Immature natural killer cell (primary cell): ENCODE results near the gene WASF2. TPM values are rescaled to one million over a fixed set of nuclear protein-coding genes. Genes with fewer than 3 reads are reported as not detected.
"Not testable (repeated sequence)": the region's sequence is repeated elsewhere in the genome, so short reads cannot be mapped to it uniquely, and the experiment has no call there.

ENCODE experiments used
- DNase-seq, 3 donors: peaks; one replicate each; pipeline ENCODE4 v3.0.0; 2022; ENCODE audit warnings: mixed read lengths in 1 of 3
- H3K27ac Mint-ChIP-seq, 6 donors: one replicate each; pipeline ENCODE4 v1.8.0; 2020; ENCODE audit warnings: mixed read lengths in 6 of 6, mild to moderate bottlenecking in 5 of 6, inconsistent platforms in 4 of 6, moderate library complexity in 3 of 6
- H3K27me3 Mint-ChIP-seq, 3 donors: one replicate each; pipeline ENCODE4 v1.8.0; 2020 to 2021; ENCODE audit warnings: low read depth in 3 of 3, mild to moderate bottlenecking in 3 of 3, mixed read lengths in 3 of 3, moderate library complexity in 3 of 3, inconsistent platforms in 1 of 3
- H3K36me3 Mint-ChIP-seq, 3 donors: one replicate each; pipeline ENCODE4 v1.8.0; 2020; ENCODE audit warnings: mixed read lengths in 3 of 3, inconsistent platforms in 2 of 3, mild to moderate bottlenecking in 2 of 3
- H3K4me1 Mint-ChIP-seq, 2 donors: one replicate each; pipeline ENCODE4 v1.8.0; 2020; ENCODE audit warnings: inconsistent platforms in 2 of 2, mild to moderate bottlenecking in 2 of 2, mixed read lengths in 2 of 2, moderate library complexity in 1 of 2
- H3K4me3 Mint-ChIP-seq, 5 donors: one replicate each; pipeline ENCODE4 v1.8.0; 2020; ENCODE audit warnings: mild to moderate bottlenecking in 5 of 5, mixed read lengths in 5 of 5, inconsistent platforms in 3 of 5, moderate library complexity in 3 of 5
- H3K9me3 Mint-ChIP-seq, 6 donors: one replicate each; pipeline ENCODE4 v1.8.0; 2020; ENCODE audit warnings: mild to moderate bottlenecking in 6 of 6, mixed read lengths in 6 of 6, inconsistent platforms in 4 of 6, moderate library complexity in 3 of 6
- polyA plus RNA-seq, 3 donors: library from polyadenylated mRNA; unstranded; fragments of 300-500 nt; fragmentation: Illumina TruSeq; gene quantifications; one replicate each; pipeline ENCODE4 v1.2.3, GENCODE V29; 2021

Gene WASF2
- polyA plus RNA-seq, 3 donors from 2014 or later, result 36.6 to 90.0 (median 39.5) TPM

GRCh38 chr1:27397749-27398148, 92.2 kb downstream of the WASF2 start:
- Mint-ChIP-seq H3K9me3 (no peaks in the 10 kb centered on the region), H3K27ac (peak overlapping the region in 2 of 6 donors; percentile 7 to 40), H3K4me1 (peaks cover 21 to 22% of the 10 kb centered on the region in 2 donors), H3K4me3 (no peak overlapping the region), H3K36me3 (no peaks in the 10 kb centered on the region), H3K27me3 (peaks cover 2 to 22% (median 8%) of the 10 kb centered on the region in 3 donors)
- DNase-seq, result no peak

- no peaks in the 10 kb centered on the region for H3K9me3 Mint-ChIP-seq
- no peak for DNase-seq
- H3K36me3 Mint-ChIP-seq, result no peaks in the 10 kb centered on the region
- peaks cover 2 to 24% (median 9%) of the 10 kb centered on the region in 3 donors for H3K27me3 Mint-ChIP-seq
- H3K4me3 Mint-ChIP-seq, result no peak overlapping the region
- peaks cover 17 to 18% of the 10 kb centered on the region in 2 donors for H3K4me1 Mint-ChIP-seq
- no peak overlapping the region for H3K27ac Mint-ChIP-seq
Observed at GRCh38 chr1:27397110-27397509, 92.9 kb downstream of the WASF2 start.

- DNase-seq, result peak; percentile 76 to 80 (median 78)
- Mint-ChIP-seq H3K36me3 (no peaks in the 10 kb centered on the region), H3K27me3 (peaks cover 4 to 35% (median 13%) of the 10 kb centered on the region in 3 donors), H3K9me3 (no peaks in the 10 kb centered on the region), H3K27ac (no peak overlapping the region), H3K4me3 (no peak overlapping the region), H3K4me1 (peaks cover 12 to 16% of the 10 kb centered on the region in 2 donors)
Observed at GRCh38 chr1:27395441-27396195, 94.3 kb downstream of the WASF2 start.

GRCh38 chr1:27394925-27395324, 95.0 kb downstream of the WASF2 start:
- no peak for DNase-seq
- Mint-ChIP-seq H3K36me3 (no peaks in the 10 kb centered on the region), H3K27ac (peak overlapping the region in 2 of 6 donors; percentile 34 to 46), H3K9me3 (no peaks in the 10 kb centered on the region), H3K27me3 (peaks cover 6 to 34% (median 13%) of the 10 kb centered on the region in 3 donors), H3K4me3 (peak overlapping the region in 1 of 5 donors; percentile 2), H3K4me1 (peaks cover 9 to 15% of the 10 kb centered on the region in 2 donors)

- Mint-ChIP-seq H3K27me3 (peaks cover 6 to 32% (median 16%) of the 10 kb centered on the region in 3 donors), H3K36me3 (no peaks in the 10 kb centered on the region), H3K4me3 (peak overlapping the region in 4 of 5 donors; percentile 11 to 59 (median 30)), H3K4me1 (peaks cover 9 to 15% of the 10 kb centered on the region in 2 donors), H3K27ac (peak overlapping the region in 4 of 6 donors; percentile 6 to 83 (median 54)), H3K9me3 (no peaks in the 10 kb centered on the region)
- DNase-seq, result no peak
Observed at GRCh38 chr1:27394282-27394658, 95.7 kb downstream of the WASF2 start.

- peak overlapping the region in 4 of 5 donors; percentile 46 to 60 (median 54) for H3K4me3 Mint-ChIP-seq
- no peaks in the 10 kb centered on the region for H3K9me3 Mint-ChIP-seq
- no peaks in the 10 kb centered on the region for H3K36me3 Mint-ChIP-seq
- H3K27ac Mint-ChIP-seq, result peak overlapping the region in 1 of 6 donors; percentile 74
- no peak for DNase-seq
- peaks cover 6 to 27% (median 16%) of the 10 kb centered on the region in 3 donors for H3K27me3 Mint-ChIP-seq
- peaks cover 9 to 15% of the 10 kb centered on the region in 2 donors for H3K4me1 Mint-ChIP-seq
Observed at GRCh38 chr1:27393641-27394281, 96.2 kb downstream of the WASF2 start.

GRCh38 chr1:27392778-27393635, 97.0 kb downstream of the WASF2 start:
- Mint-ChIP-seq H3K36me3 (no peaks in the 10 kb centered on the region), H3K4me1 (peaks cover 9 to 18% of the 10 kb centered on the region in 2 donors), H3K27ac (peak overlapping the region in 1 of 6 donors; percentile 11), H3K27me3 (peaks cover 6 to 26% (median 18%) of the 10 kb centered on the region in 3 donors), H3K9me3 (no peaks in the 10 kb centered on the region), H3K4me3 (peak overlapping the region; percentile 27 to 60 (median 48))
- DNase-seq, result no peak

- peak; percentile 87 to 90 (median 88) for DNase-seq
- Mint-ChIP-seq H3K4me3 (peak within 1 kb of the TSS; percentile 59 to 91 (median 82)), H3K36me3 (no peaks in the 10 kb centered on the region), H3K9me3 (no peaks in the 10 kb centered on the region), H3K27me3 (peaks cover 6 to 24% (median 12%) of the 10 kb centered on the region in 3 donors), H3K4me1 (peaks cover 9 to 18% of the 10 kb centered on the region in 2 donors), H3K27ac (peak within 1 kb of the TSS in 5 of 6 donors; percentile 67 to 96 (median 91))
Observed at GRCh38 chr1:27392096-27392777, 97.7 kb downstream of the WASF2 start, which contains the start of gene GPR3. Gene GPR3, plus strand, starts transcription at chr1:27392622. Its CDS starts 1,177 bp downstream, at chr1:27393799.

- DNase-seq, result no peak
- H3K27me3 Mint-ChIP-seq, result peaks cover 6 to 24% (median 11%) of the 10 kb centered on the region in 3 donors
Observed at GRCh38 chr1:27391511-27392095, 98.4 kb downstream of the WASF2 start.

GRCh38 chr1:27388337-27389005, 101.5 kb downstream of the WASF2 start:
- Mint-ChIP-seq H3K4me1 (peaks cover 9 to 13% of the 10 kb centered on the region in 2 donors), H3K36me3 (no peaks in the 10 kb centered on the region), H3K9me3 (no peaks in the 10 kb centered on the region), H3K27ac (peak overlapping the region in 2 of 6 donors; percentile 51 to 74), H3K27me3 (peaks cover 6 to 15% (median 11%) of the 10 kb centered on the region in 3 donors), H3K4me3 (peak overlapping the region in 1 of 5 donors; percentile 11)
- DNase-seq, result peak; percentile 59 to 69 (median 65)

More at GRCh38 chr1:27391511-27392095, 98.4 kb downstream of the WASF2 start:
- Mint-ChIP-seq H3K9me3 (no peaks in the 10 kb centered on the region), H3K36me3 (no peaks in the 10 kb centered on the region), H3K4me3 (peak overlapping the region; percentile 59 to 91 (median 82)), H3K27ac (peak overlapping the region in 4 of 6 donors; percentile 67 to 96 (median 88)), H3K4me1 (peaks cover 9 to 18% of the 10 kb centered on the region in 2 donors)

GRCh38 chr1:27384797-27385196, 105.2 kb downstream of the WASF2 start:
- H3K27ac Mint-ChIP-seq, H3K36me3 Mint-ChIP-seq, DNase-seq, H3K27me3 Mint-ChIP-seq, H3K4me3 Mint-ChIP-seq, H3K4me1 Mint-ChIP-seq, H3K9me3 Mint-ChIP-seq: not testable (repeated sequence)

GRCh38 chr1:27383661-27384060, 106.3 kb downstream of the WASF2 start:
- H3K27ac Mint-ChIP-seq, result no peak overlapping the region
- H3K27me3 Mint-ChIP-seq, result peaks cover 2 to 3% (median 2%) of the 10 kb centered on the region in 3 donors
- peaks cover 0 to 2% of the 10 kb centered on the region in 2 donors for H3K4me1 Mint-ChIP-seq
- H3K4me3 Mint-ChIP-seq, result no peak overlapping the region
- H3K9me3 Mint-ChIP-seq, result no peaks in the 10 kb centered on the region
- DNase-seq, result no peak
- no peaks in the 10 kb centered on the region for H3K36me3 Mint-ChIP-seq
